COR-L47 (cell line): ENCODE data around the gene ABCC1.

Experiments used
- DNase-seq: peaks from one replicate; lab custom pipeline; 2025; lab: John Stamatoyannopoulos, UW

The ABCC1 gene

GRCh38 chr16:16111639-16112038 is 162.2 kb downstream of the ABCC1 start:
- DNase-seq, result no peak

GRCh38 chr16:16112450-16113053 is 163.1 kb downstream of the ABCC1 start:
- no peak for DNase-seq

GRCh38 chr16:16113076-16113475 is 163.7 kb downstream of the ABCC1 start:
- no peak for DNase-seq

GRCh38 chr16:16116841-16117240 is 167.4 kb downstream of the ABCC1 start:
- DNase-seq, result no peak

- no peak for DNase-seq
Measured at GRCh38 chr16:16118337-16118736, 168.9 kb downstream of the ABCC1 start.

- DNase-seq, result peak; percentile 88
Measured at GRCh38 chr16:16120044-16120381, 170.6 kb downstream of the ABCC1 start.

GRCh38 chr16:16120382-16121184 is 171.2 kb downstream of the ABCC1 start:
- peak; percentile 90 for DNase-seq

GRCh38 chr16:16121185-16121727 is 171.8 kb downstream of the ABCC1 start:
- no peak for DNase-seq

GRCh38 chr16:16122264-16122663 is 172.8 kb downstream of the ABCC1 start:
- no peak for DNase-seq

GRCh38 chr16:16124438-16124837 is 175.0 kb downstream of the ABCC1 start:
- no peak for DNase-seq

- DNase-seq, result no peak
Measured at GRCh38 chr16:16124974-16125373, 175.6 kb downstream of the ABCC1 start.

- DNase-seq, result no peak
Measured at GRCh38 chr16:16126896-16127295, 177.5 kb downstream of the ABCC1 start.

GRCh38 chr16:16127469-16128116 is 178.2 kb downstream of the ABCC1 start:
- DNase-seq, result peak; percentile 47

- no peak for DNase-seq
Measured at GRCh38 chr16:16131204-16131603, 181.8 kb downstream of the ABCC1 start.

- DNase-seq, result no peak
Measured at GRCh38 chr16:16131659-16132058, 182.2 kb downstream of the ABCC1 start.

GRCh38 chr16:16133943-16134604 is 184.7 kb downstream of the ABCC1 start:
- no peak for DNase-seq

- no peak for DNase-seq
Measured at GRCh38 chr16:16136588-16136987, 187.2 kb downstream of the ABCC1 start.

GRCh38 chr16:16137110-16137509 is 187.7 kb downstream of the ABCC1 start:
- DNase-seq, result no peak

- DNase-seq, result no peak
Measured at GRCh38 chr16:16138034-16138635, 188.7 kb downstream of the ABCC1 start.

- DNase-seq, result no peak
Measured at GRCh38 chr16:16139061-16139460, 189.6 kb downstream of the ABCC1 start.

- no peak for DNase-seq
Measured at GRCh38 chr16:16139806-16140205, 190.4 kb downstream of the ABCC1 start.

GRCh38 chr16:16140537-16140936 is 191.1 kb downstream of the ABCC1 start:
- no peak for DNase-seq
